ENCODE results near the gene RAB6A. TPM values are rescaled to one million over a fixed set of nuclear protein-coding genes. Genes with fewer than 3 reads are reported as not detected.
"Not testable (repeated sequence)": the region's sequence is repeated elsewhere in the genome, so short reads cannot be mapped to it uniquely, and the experiment has no call there.

Gene RAB6A
- total RNA-seq, 4 donors from 2014 or later: 119 to 178 (median 151) TPM

GRCh38 chr11:73779084-73779902, 18.4 kb upstream of the RAB6A start:
- TF ChIP-seq POLR2A (IDR thresholded peaks at IDR 0.05) (no peak), CTCF (IDR thresholded peaks at IDR 0.05) (no peak)
- WGBS, 2 donors: 0 to 1% methylated on average over 29 to 30 of the region's 30 CpGs
- H3K4me3 ChIP-seq (ENCODE audit: low read depth, poor library complexity, severe bottlenecking): peak overlapping the region; percentile 12
- intact Hi-C loops (cut with DNase I; ENCODE audit: low total_unique reads): no loop called here
- DNase-seq (ENCODE audit: low spot score in 2 of 2): peak; percentile 98 to 99

GRCh38 chr11:73770811-73771210, 9.9 kb upstream of the RAB6A start:
- H3K4me3 ChIP-seq (ENCODE audit: low read depth, poor library complexity, severe bottlenecking); intact Hi-C loops (cut with DNase I; ENCODE audit: low total_unique reads); DNase-seq (ENCODE audit: low spot score in 2 of 2): not testable (repeated sequence)
- 92 to 95% methylated on average over 7 of the region's 7 CpGs for WGBS, 2 donors

GRCh38 chr11:73766763-73767162, 5.9 kb upstream of the RAB6A start:
- intact Hi-C loops (cut with DNase I; ENCODE audit: low total_unique reads): no loop called here
- no peak overlapping the region for H3K4me3 ChIP-seq (ENCODE audit: low read depth, poor library complexity, severe bottlenecking)
- WGBS, 2 donors: 43 to 63% methylated on average over 1 of the region's 1 CpG
- TF ChIP-seq POLR2A (IDR thresholded peaks at IDR 0.05) (no peak), CTCF (IDR thresholded peaks at IDR 0.05) (no peak)
- DNase-seq (ENCODE audit: low spot score in 2 of 2): no peak

- DNase-seq (ENCODE audit: low spot score in 2 of 2): no peak
- H3K4me3 ChIP-seq (ENCODE audit: low read depth, poor library complexity, severe bottlenecking): no peak overlapping the region
- intact Hi-C loops (cut with DNase I; ENCODE audit: low total_unique reads): no loop called here
- TF ChIP-seq CTCF (IDR thresholded peaks at IDR 0.05) (no peak), POLR2A (IDR thresholded peaks at IDR 0.05) (no peak)
Measured at GRCh38 chr11:73762732-73763131, 1.9 kb upstream of the RAB6A start.

- no peak overlapping the region for H3K4me3 ChIP-seq (ENCODE audit: low read depth, poor library complexity, severe bottlenecking)
- intact Hi-C loops (cut with DNase I; ENCODE audit: low total_unique reads): no loop called here
- WGBS, 2 donors: 45 to 47% methylated on average over 16 of the region's 16 CpGs
- DNase-seq (ENCODE audit: low spot score in 2 of 2): no peak
- TF ChIP-seq CTCF (IDR thresholded peaks at IDR 0.05) (no peak), POLR2A (IDR thresholded peaks at IDR 0.05) (no peak)
Measured at GRCh38 chr11:73761403-73761945, 600 bp upstream of the RAB6A start.

GRCh38 chr11:73760135-73760678, 667 bp downstream of the RAB6A start:
- peak overlapping the region; percentile 98 for H3K4me3 ChIP-seq (ENCODE audit: low read depth, poor library complexity, severe bottlenecking)
- TF ChIP-seq POLR2A (IDR thresholded peaks at IDR 0.05) (no peak), CTCF (IDR thresholded peaks at IDR 0.05) (no peak)
- intact Hi-C loops (cut with DNase I; ENCODE audit: low total_unique reads): no loop called here
- WGBS, 2 donors: 0 to 1% methylated on average over 38 to 42 of the region's 44 CpGs
- peak; percentile 44 to 92 for DNase-seq (ENCODE audit: low spot score in 2 of 2)

Data from lower leg skin (tissue), 4 donors.